PC-3 (cell line): Measurements from ENCODE around the gene GTF3C2.

Source experiments
- CTCF ChIP-seq: fragments of 300-600 bp; sonication (generic); conservative IDR thresholded peaks from 2 replicates; pipeline ENCODE4 v1.5.1; 2017; ENCODE audit warnings: antibody characterized with exemption, low read depth, mild to moderate bottlenecking, low read length
- EZH2 ChIP-seq: fragments of 300-600 bp; sonication (generic); IDR thresholded peaks from one replicate; pipeline ENCODE4 v1.6.1; 2017; ENCODE audit warnings: antibody characterized with exemption, mild to moderate bottlenecking, low read length; ENCODE audit not compliant: unreplicated experiment
- EZH2phosphoT487 ChIP-seq: fragments of 300-600 bp; sonication (generic); IDR thresholded peaks from 2 replicates; pipeline ENCODE4 v1.6.1; 2018; ENCODE audit warnings: mild to moderate bottlenecking, antibody characterized with exemption, low read length, borderline replicate concordance

GRCh38 chr2:27306573-27307286 is 49.8 kb downstream of the GTF3C2 start:
- TF ChIP-seq EZH2 (no peak), CTCF (no peak), EZH2phosphoT487 (no peak)
